Fibroblast of skin of left quadriceps (primary cell): ENCODE measurements around the gene AFTPH.

ENCODE experiments used
- DNase-seq, 2 experiments: peaks; one replicate each; pipeline ENCODE4 v3.0.0-alpha.2; 2013; ENCODE audit warnings: low read depth in 2 of 2

AFTPH gene

DNA sequence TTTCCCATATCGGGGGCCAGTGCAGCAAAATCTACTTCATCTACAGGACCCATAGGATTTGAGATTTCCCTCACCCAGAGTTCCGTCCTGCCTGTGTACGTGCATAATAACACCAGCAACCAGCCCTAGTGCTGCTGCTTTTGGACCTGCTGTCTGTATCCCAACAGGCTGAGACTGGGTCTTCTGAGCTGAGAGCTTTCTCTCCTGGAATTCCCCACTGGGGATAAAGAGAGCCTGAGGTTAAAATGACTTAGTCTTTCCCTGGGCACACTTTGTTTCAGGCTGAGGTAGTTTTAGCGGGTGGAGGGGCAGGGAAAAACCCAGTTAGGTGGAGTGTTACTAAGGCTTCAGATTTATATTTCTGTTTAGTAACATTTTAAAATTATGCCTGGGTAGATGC lies 67.1 kb downstream of the AFTPH start:
- no peak for DNase-seq

DNA sequence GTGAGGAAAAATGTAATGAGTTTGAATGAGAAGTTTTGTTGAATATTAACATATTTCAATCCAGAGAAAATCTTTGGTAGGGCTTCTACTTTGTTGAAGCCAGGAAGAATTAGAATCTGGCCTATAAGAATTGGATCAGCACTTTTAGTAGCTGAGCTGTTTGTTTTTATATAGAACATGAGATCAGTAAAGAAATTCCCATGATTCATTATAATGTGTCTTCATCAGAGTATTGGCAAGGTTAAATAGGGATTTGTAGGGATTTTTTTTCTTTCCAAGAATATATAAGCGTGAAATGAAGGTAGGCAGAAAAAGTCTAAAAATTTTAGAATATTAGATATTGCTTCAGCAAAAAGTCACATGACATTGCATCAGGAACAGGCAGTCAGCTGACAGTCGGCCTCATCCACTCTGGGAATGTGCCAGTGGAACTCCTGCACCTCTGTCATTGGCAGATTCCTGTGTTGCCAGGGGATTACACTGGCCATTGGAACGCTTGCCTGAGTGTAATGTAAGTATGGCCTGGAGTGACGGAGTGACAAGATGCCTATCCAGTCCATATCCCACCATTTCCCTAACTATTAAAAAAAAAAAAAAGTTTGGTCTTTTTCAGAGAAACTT lies 69.0 kb downstream of the AFTPH start:
- no peak for DNase-seq

GRCh38 chr2:64594226-64594989 lies 70.3 kb downstream of the AFTPH start:
- peak; percentile 37 to 39 for DNase-seq

GRCh38 chr2:64595397-64596176 lies 71.5 kb downstream of the AFTPH start:
- DNase-seq: no peak

GRCh38 chr2:64598226-64598625 lies 74.1 kb downstream of the AFTPH start:
- DNase-seq: no peak

DNA sequence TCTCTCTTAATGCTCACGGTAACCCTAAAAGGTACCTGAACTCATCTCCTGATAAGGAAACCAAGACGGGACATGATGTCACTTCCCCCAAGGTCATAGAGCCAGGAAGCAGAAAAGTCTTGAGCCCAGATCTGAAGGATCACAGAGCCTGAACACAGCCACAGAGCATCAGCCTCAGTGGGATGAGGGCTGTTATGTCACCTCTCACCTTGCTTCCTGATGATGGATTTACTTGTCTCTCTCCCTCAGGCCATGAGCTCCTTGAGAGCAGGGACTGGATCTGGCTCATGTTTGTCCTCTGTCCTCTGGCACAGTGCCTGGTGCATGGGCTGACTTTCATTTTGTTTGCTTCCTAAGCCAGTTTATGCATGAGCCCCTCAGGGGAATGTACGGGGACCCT lies 75.3 kb downstream of the AFTPH start:
- no peak for DNase-seq

GRCh38 chr2:64601034-64601754 lies 77.1 kb downstream of the AFTPH start:
- no peak for DNase-seq

GRCh38 chr2:64601785-64602391 lies 77.8 kb downstream of the AFTPH start:
- no peak for DNase-seq

DNA sequence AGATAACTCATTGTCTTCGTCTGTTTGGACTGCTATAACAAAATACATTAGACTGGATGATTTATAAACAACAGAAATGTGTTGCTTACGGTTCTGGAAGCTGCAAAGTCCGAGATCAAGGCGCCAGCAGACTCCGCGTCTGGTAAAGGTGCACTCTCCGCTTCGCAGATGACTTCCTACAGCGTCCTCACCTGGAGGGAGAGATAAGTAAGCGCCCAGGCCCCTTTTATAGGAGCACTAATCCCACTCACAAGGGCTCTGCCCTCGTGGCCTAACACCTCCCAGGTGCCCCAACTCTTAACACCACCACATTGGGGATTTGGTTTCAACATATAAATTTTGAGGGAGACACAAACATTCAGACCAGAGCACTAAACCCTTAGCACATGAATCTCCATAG lies 78.3 kb downstream of the AFTPH start:
- no peak for DNase-seq

- DNase-seq: no peak
Measured at GRCh38 chr2:64604155-64604554, 80.0 kb downstream of the AFTPH start.

GRCh38 chr2:64605026-64605471 lies 80.9 kb downstream of the AFTPH start:
- DNase-seq: peak; percentile 75

DNA sequence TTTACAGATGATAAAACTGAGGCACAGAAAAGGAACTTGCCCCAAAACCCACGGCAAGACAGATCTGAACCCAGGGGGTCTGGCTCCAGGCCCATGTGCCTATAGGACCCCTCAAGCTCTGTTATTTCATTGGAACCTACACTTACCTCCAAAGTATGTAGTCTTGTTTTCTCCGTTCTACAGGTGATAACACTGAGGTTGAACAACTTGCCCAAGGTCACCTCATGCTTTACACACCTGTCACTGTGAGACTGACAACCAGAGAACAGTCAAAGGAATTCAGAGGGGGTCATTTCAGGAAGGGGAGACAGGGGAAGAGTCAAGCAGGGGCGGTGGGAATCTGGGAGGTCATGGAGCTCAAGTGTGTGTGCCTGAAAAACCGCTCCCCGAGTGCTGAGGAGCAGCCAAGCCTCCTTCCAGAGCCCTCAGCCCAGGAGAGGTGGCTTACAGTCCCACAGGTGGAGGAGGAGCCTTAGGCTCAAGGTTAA lies 81.9 kb downstream of the AFTPH start:
- DNase-seq: no peak

GRCh38 chr2:64606479-64607363 lies 82.6 kb downstream of the AFTPH start:
- no peak for DNase-seq

DNA sequence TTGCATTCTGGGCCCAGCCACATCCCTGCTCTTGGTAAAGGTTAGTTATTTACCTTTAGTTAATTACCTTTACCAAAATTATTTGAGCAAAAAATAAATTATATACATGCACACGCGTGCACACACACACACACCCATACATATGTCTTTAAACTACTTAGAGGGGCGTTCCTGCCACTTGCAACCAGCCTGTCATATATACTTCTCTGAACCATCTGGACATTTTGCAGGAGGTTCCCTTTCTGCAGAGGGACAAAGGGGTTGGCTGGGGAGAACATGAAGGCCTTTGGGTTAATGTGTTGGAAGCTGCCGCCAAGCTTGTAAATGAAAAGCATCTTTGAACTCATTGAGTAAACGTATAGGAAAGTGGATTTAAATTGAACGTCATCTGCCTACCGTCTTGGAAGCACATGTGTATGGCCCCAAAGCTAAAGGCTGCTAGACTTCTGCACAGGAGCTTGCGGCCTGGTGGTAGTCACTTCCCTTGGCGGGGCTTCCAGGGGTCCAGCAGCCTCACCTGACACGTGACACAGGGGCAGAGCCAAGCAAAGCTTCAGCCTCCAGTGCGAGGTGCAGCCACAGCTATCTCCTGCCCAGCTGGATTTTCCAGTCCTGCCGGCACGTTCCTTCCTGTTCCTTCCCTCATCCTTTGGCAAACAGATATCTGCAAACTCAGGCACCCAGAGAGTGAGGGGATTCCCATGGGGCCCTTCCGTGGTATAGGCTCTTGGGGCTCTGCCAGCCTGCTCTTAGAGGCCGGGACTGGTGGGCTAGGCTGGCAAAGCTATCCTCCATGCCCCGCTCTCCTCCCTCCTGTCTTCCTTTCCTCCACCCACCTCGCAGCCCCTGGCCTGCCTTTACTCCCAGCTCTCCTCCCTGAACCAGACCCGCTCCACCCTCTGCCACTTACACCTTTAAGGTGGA lies 83.5 kb downstream of the AFTPH start:
- DNase-seq: no peak

DNA sequence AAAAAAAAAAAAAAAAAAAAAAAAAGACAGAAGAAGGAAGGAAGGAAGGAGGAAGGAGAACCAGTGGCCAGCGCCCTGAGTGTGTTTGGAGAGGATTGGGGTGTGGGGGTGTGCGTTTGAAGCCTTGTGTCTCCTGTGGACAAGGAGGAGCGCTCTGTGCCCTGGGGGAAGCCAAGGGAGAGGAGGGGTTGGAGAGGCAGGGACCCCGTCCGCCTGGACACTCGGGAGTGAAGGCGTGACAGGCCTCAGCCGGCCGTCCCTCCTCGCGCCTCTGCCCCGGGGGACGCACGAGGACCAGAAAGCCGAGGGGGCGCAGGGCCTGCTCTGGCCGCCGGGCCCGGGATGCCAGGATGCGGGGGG lies 84.7 kb downstream of the AFTPH start:
- no peak for DNase-seq

DNA sequence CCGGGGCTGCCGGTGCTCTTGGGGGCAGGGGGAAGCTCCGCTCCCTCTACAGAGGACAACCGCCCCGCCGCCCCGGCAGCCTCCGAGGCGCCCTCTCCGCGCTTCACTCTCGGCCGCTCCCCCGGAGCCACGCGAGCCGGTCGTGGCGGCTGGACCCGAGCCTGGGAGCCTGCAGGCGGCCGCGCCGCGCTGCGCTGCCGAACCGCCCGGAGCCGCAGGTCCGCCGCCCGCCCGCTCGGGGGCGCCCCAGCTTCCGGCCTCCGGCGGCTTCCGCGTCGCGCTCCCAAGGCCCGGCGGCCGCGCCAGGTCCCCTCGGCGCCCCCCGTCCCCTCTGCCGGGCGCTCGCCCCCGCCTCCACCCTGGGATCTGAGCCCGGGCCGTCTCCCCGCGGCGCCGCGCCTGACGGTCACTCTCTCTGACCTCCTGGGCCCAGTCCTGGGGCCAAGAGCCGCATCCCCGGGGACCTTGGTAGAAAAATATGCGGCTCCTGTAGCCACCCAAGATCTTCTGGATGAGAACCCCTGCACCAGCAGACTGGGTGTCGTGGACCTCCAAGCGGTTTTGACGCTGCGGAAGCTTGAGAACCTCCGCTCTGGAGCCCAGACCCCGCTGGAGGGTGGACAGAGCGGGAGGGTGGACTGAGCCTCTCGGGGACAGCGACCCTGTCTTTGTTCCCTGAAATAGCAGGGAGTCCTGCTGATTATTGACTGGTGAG lies 85.3 kb downstream of the AFTPH start:
- no peak for DNase-seq

GRCh38 chr2:64609942-64610281 lies 85.8 kb downstream of the AFTPH start:
- no peak for DNase-seq

GRCh38 chr2:64610316-64610855 lies 86.3 kb downstream of the AFTPH start:
- no peak for DNase-seq
